ENCODE results near the gene NUP98. TPM values are rescaled to one million over a fixed set of nuclear protein-coding genes. Genes with fewer than 3 reads are reported as not detected.

NUP98 gene
- polyA plus RNA-seq, 1 of the 3 experiments (the other 2 are of a cell fraction): 56.4 TPM

DNA sequence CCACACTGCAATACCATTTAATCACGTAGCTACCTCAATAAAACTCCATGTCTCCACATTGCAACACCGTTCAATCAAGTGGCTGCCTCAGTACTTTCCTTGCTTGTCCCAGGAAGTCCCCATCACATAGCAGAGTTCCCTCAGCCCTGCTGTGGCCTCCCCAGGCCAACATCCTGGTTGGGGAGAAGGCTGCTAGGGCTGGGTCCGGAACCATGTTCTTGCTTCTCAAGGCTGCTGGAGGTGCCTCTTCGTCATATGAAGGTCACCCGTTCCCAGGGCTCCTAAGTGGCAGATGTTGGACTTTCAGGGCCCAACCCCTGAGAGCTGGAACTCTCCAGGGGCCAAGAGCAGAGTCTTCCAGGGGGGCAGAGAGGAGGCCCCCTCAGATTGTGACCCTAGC, 158.8 kb downstream of the NUP98 start:
- H3K79me2 ChIP-seq (ENCODE audit: insufficient read depth): no peaks in the 10 kb centered on the region
- POLR2A ChIA-PET: no interaction called here
- H2AFZ ChIP-seq (ENCODE audit: low read depth): no peak overlapping the region
- TF ChIP-seq, protein P1, sequence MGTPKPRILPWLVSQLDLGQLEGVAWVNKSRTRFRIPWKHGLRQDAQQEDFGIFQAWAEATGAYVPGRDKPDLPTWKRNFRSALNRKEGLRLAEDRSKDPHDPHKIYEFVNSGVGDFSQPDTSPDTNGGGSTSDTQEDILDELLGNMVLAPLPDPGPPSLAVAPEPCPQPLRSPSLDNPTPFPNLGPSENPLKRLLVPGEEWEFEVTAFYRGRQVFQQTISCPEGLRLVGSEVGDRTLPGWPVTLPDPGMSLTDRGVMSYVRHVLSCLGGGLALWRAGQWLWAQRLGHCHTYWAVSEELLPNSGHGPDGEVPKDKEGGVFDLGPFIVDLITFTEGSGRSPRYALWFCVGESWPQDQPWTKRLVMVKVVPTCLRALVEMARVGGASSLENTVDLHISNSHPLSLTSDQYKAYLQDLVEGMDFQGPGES (IDR thresholded peaks at IDR 0.05; ENCODE audit: low read depth, low read length): no peak
- TF ChIP-seq FOXJ3 (CRISPR knock-in tag; IDR thresholded peaks at IDR 0.05) (no peak), EP300 (IDR thresholded peaks at IDR 0.05; ENCODE audit: borderline replicate concordance in 1 of 2, low read depth in 1 of 2, low read length in 1 of 2) (no peak), YY1 (IDR thresholded peaks at IDR 0.05; ENCODE audit: low read depth) (no peak), EZH2phosphoT487 (IDR thresholded peaks at IDR 0.05; ENCODE audit: borderline replicate concordance, low read depth) (no peak), TEAD4 (IDR thresholded peaks at IDR 0.05; ENCODE audit: borderline replicate concordance, insufficient read depth) (no peak), USF2 (IDR thresholded peaks at IDR 0.05; ENCODE audit: borderline replicate concordance, low read depth, low read length) (no peak), RFX5 (IDR thresholded peaks at IDR 0.05; ENCODE audit: low read length) (no peak), TCF12 (IDR thresholded peaks at IDR 0.05) (no peak), RXRA (IDR thresholded peaks at IDR 0.05; ENCODE audit: borderline replicate concordance, low read depth) (no peak), MXI1 (IDR thresholded peaks at IDR 0.05; ENCODE audit: low read depth, low read length) (no peak), RAD21 (IDR thresholded peaks at IDR 0.05; ENCODE audit: low read length) (no peak), USF1 (IDR thresholded peaks at IDR 0.05; ENCODE audit: borderline replicate concordance, low read depth) (no peak)
- TF ChIP-seq, protein P2, sequence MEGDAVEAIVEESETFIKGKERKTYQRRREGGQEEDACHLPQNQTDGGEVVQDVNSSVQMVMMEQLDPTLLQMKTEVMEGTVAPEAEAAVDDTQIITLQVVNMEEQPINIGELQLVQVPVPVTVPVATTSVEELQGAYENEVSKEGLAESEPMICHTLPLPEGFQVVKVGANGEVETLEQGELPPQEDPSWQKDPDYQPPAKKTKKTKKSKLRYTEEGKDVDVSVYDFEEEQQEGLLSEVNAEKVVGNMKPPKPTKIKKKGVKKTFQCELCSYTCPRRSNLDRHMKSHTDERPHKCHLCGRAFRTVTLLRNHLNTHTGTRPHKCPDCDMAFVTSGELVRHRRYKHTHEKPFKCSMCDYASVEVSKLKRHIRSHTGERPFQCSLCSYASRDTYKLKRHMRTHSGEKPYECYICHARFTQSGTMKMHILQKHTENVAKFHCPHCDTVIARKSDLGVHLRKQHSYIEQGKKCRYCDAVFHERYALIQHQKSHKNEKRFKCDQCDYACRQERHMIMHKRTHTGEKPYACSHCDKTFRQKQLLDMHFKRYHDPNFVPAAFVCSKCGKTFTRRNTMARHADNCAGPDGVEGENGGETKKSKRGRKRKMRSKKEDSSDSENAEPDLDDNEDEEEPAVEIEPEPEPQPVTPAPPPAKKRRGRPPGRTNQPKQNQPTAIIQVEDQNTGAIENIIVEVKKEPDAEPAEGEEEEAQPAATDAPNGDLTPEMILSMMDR (IDR thresholded peaks at IDR 0.05): no peak
- TF ChIP-seq, protein P3, sequence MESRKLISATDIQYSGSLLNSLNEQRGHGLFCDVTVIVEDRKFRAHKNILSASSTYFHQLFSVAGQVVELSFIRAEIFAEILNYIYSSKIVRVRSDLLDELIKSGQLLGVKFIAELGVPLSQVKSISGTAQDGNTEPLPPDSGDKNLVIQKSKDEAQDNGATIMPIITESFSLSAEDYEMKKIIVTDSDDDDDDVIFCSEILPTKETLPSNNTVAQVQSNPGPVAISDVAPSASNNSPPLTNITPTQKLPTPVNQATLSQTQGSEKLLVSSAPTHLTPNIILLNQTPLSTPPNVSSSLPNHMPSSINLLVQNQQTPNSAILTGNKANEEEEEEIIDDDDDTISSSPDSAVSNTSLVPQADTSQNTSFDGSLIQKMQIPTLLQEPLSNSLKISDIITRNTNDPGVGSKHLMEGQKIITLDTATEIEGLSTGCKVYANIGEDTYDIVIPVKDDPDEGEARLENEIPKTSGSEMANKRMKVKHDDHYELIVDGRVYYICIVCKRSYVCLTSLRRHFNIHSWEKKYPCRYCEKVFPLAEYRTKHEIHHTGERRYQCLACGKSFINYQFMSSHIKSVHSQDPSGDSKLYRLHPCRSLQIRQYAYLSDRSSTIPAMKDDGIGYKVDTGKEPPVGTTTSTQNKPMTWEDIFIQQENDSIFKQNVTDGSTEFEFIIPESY (IDR thresholded peaks at IDR 0.05; ENCODE audit: borderline replicate concordance, low read depth): no peak
- peaks cover 0 to 8% of the 10 kb centered on the region in 2 experiments; a peak in 1 of 4 replicates for H3K4me1 ChIP-seq (ENCODE audit: control insufficient read depth in 1 of 2, insufficient read depth in 2 of 2, low read depth in 1 of 2, low read length in 1 of 2)
- no peak overlapping the region for H3K27ac ChIP-seq (ENCODE audit: low read depth in 2 of 2, low read length in 1 of 2)
- CTCF ChIA-PET: no interaction called here
- H3F3A ChIP-seq (replicated peaks; ENCODE audit: insufficient read depth): no peaks in the 10 kb centered on the region
- no peak for DNase-seq
- WGBS (ENCODE audit: low lambda C conversion rate): 65% methylated on average over 5 of the region's 5 CpGs
- no peak overlapping the region for H3K4me3 ChIP-seq (ENCODE audit: low read depth in 2 of 2, low read length in 1 of 2)
- H3K4me2 ChIP-seq: no peak overlapping the region
- no peak overlapping the region for H3K9ac ChIP-seq
- no peaks in the 10 kb centered on the region for H3K36me3 ChIP-seq (replicated peaks in 1 of 2; ENCODE audit: control insufficient read depth in 1 of 2, insufficient read depth in 2 of 2, low read length in 1 of 2)
- no peaks in the 10 kb centered on the region for H3K27me3 ChIP-seq (ENCODE audit: insufficient read depth)
- H4K20me1 ChIP-seq (ENCODE audit: insufficient read depth): no peaks in the 10 kb centered on the region
- H3K9me2 ChIP-seq: no peaks in the 10 kb centered on the region
- no peaks in the 10 kb centered on the region for H3K9me3 ChIP-seq

Measured in SK-N-SH (cell line).